NOMO-1 treated with DMSO at 0.1 percent for 48 hours (cell line): ENCODE results near the gene CNTF.
A peak's percentile ranks its signal among the peaks of the same experiment; 100 is the strongest.
"Not testable (repeated sequence)": the region's sequence is repeated elsewhere in the genome, so short reads cannot be mapped to it uniquely, and the experiment has no call there.

Experiments used
- DNase-seq: peaks from one replicate; lab custom pipeline; 2025; ENCODE audit not compliant: unreplicated experiment; lab: John Stamatoyannopoulos, UW

CNTF gene

GRCh38 chr11:58622344-58622743 lies at the start of gene CNTF:
TSS of gene CNTF (plus strand) at chr11:58622665. CDS start at chr11:58622753, 88 bp downstream.
- no peak for DNase-seq

GRCh38 chr11:58572906-58573305 lies 49.6 kb upstream of the CNTF start:
- not testable (repeated sequence) for DNase-seq

GRCh38 chr11:58573451-58574104 lies 48.9 kb upstream of the CNTF start:
- DNase-seq = peak; percentile 86

GRCh38 chr11:58574881-58575280 lies 47.6 kb upstream of the CNTF start:
- DNase-seq = no peak

GRCh38 chr11:58575377-58576020 lies 47.0 kb upstream of the CNTF start, which contains the start of gene LPXN:
TSS of gene LPXN (minus strand) at chr11:58575856. CDS start at chr11:58575772, 84 bp downstream.
- peak; percentile 91 for DNase-seq

GRCh38 chr11:58576887-58577471 lies 45.5 kb upstream of the CNTF start:
- DNase-seq = peak; percentile 46

- DNase-seq = peak; percentile 86
Observed at GRCh38 chr11:58577555-58578135, 44.8 kb upstream of the CNTF start.

- peak; percentile 99 for DNase-seq
Observed at GRCh38 chr11:58578136-58578634, 44.3 kb upstream of the CNTF start.

- DNase-seq = peak; percentile 98
Observed at GRCh38 chr11:58578635-58579191, 43.8 kb upstream of the CNTF start, which contains the start of gene ZFP91. TSS of gene ZFP91 (plus strand) at chr11:58579063. CDS start at chr11:58579282, 219 bp downstream.

- peak; percentile 88 for DNase-seq
Observed at GRCh38 chr11:58579192-58580129, 43.0 kb upstream of the CNTF start.

GRCh38 chr11:58580311-58580710 lies 42.2 kb upstream of the CNTF start:
- DNase-seq = no peak

- no peak for DNase-seq
Observed at GRCh38 chr11:58582437-58582836, 40.0 kb upstream of the CNTF start.

- peak; percentile 15 for DNase-seq
Observed at GRCh38 chr11:58586998-58587397, 35.5 kb upstream of the CNTF start.

GRCh38 chr11:58591659-58592058 lies 30.8 kb upstream of the CNTF start:
- DNase-seq = no peak

- DNase-seq = no peak
Observed at GRCh38 chr11:58592760-58593472, 29.5 kb upstream of the CNTF start.

GRCh38 chr11:58594826-58595225 lies 27.6 kb upstream of the CNTF start:
- DNase-seq = no peak

GRCh38 chr11:58596621-58597020 lies 25.8 kb upstream of the CNTF start:
- no peak for DNase-seq

- DNase-seq = no peak
Observed at GRCh38 chr11:58597486-58598144, 24.9 kb upstream of the CNTF start.

- no peak for DNase-seq
Observed at GRCh38 chr11:58600510-58600909, 22.0 kb upstream of the CNTF start.
